Epithelial cell of esophagus (primary cell): ENCODE measurements around the gene SLC6A8.
A peak's percentile ranks its signal among the peaks of the same experiment; 100 is the strongest.

Experiments
- DNase-seq: peaks from one replicate; pipeline ENCODE4 v3.0.0; 2010; ENCODE audit warnings: low read depth
- H3K4me3 ChIP-seq: 2 replicates; pipeline ENCODE4 v1.5.1; 2011; ENCODE audit warnings: mild to moderate bottlenecking, low read length, control low read depth
- TF ChIP-seq, protein P1 (sequence below): IDR thresholded peaks from 2 replicates; pipeline ENCODE4 v1.5.1; 2011; ENCODE audit warnings: low read depth, mild to moderate bottlenecking, low read length, control low read depth, inconsistent platforms; ENCODE audit not compliant: insufficient read depth; ENCODE audit errors: missing control alignments

Gene SLC6A8

DNA sequence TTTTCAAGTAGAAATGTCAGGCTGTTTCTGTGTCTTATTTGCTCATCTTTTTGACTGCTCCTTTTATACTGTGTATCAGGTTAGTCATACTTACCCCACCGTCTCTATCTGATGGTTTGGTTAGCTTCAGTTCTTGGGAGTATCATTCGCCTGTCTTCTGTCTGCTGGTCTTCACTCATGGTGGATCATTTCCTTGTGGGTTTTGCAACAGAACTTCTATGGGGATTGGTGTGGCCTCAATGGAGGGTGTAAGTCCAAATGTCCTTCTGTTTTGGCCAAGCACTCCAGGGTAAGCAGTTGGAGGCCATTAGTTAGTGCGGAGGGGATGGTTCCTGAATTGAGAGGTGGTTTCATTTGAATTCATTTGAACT lies 44.1 kb downstream of the SLC6A8 start:
- no peak overlapping the region for H3K4me3 ChIP-seq
- TF ChIP-seq, protein P1, sequence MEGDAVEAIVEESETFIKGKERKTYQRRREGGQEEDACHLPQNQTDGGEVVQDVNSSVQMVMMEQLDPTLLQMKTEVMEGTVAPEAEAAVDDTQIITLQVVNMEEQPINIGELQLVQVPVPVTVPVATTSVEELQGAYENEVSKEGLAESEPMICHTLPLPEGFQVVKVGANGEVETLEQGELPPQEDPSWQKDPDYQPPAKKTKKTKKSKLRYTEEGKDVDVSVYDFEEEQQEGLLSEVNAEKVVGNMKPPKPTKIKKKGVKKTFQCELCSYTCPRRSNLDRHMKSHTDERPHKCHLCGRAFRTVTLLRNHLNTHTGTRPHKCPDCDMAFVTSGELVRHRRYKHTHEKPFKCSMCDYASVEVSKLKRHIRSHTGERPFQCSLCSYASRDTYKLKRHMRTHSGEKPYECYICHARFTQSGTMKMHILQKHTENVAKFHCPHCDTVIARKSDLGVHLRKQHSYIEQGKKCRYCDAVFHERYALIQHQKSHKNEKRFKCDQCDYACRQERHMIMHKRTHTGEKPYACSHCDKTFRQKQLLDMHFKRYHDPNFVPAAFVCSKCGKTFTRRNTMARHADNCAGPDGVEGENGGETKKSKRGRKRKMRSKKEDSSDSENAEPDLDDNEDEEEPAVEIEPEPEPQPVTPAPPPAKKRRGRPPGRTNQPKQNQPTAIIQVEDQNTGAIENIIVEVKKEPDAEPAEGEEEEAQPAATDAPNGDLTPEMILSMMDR: no peak
- DNase-seq: no peak

- peak; percentile 54 for DNase-seq
- TF ChIP-seq, protein P1: no peak
- no peak overlapping the region for H3K4me3 ChIP-seq
These were observed 44.7 kb downstream of the SLC6A8 start for GRCh38 chrX:153732401-153732800.

GRCh38 chrX:153733651-153734240 lies 46.0 kb downstream of the SLC6A8 start:
- H3K4me3 ChIP-seq: no peak overlapping the region
- TF ChIP-seq, protein P1: no peak
- no peak for DNase-seq

GRCh38 chrX:153734871-153735270 lies 47.1 kb downstream of the SLC6A8 start:
- H3K4me3 ChIP-seq: no peak overlapping the region
- TF ChIP-seq, protein P1: no peak
- DNase-seq: no peak

DNA sequence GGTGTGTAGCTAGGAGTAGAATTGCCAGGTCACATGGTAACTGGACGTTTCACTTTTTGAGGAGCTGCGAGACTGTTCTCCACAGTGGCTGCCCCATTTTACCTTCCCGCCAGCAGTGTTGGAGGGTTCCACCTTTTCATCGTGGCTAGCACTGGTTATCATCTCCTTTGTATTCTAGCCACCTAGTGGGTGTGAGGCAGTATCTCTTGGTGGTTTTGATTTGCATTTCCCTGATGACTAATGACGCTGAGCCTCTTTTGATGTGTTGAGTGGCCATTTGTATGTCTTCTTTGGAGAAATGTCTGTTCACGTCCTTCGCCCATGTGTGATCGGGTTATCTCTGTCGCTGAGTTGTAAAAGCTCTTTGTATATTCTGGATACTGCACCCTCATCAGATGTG lies 47.5 kb downstream of the SLC6A8 start:
- DNase-seq: no peak

GRCh38 chrX:153736071-153736820 lies 48.5 kb downstream of the SLC6A8 start:
- H3K4me3 ChIP-seq: no peak overlapping the region
- no peak for DNase-seq
- TF ChIP-seq, protein P1: no peak

More for the DNA sequence above, 47.5 kb downstream of the SLC6A8 start:
- H3K4me3 ChIP-seq: no peak overlapping the region
- TF ChIP-seq, protein P1: peak; percentile 18
